ENCODE measurements around the gene SNHG17.
A peak's percentile ranks its signal among the peaks of the same experiment; 100 is the strongest.

Gene SNHG17

GRCh38 chr20:38450412-38450975, 15.4 kb upstream of the SNHG17 start:
- no peak overlapping the region for H3K4me3 ChIP-seq (ENCODE audit: low read depth, low read length)
- no peaks in the 10 kb centered on the region for H3K27me3 ChIP-seq (ENCODE audit: insufficient read depth, low read depth, severe bottlenecking)
- no peak for DNase-seq
- H3K9me3 ChIP-seq (ENCODE audit: severe bottlenecking) = no peaks in the 10 kb centered on the region
- peaks cover 8% of the 10 kb centered on the region for H3K36me3 ChIP-seq
- TF ChIP-seq CTCF (IDR thresholded peaks at IDR 0.05; ENCODE audit: low read depth, low read length) = no peak
- H3K27ac ChIP-seq = no peak overlapping the region

DNA sequence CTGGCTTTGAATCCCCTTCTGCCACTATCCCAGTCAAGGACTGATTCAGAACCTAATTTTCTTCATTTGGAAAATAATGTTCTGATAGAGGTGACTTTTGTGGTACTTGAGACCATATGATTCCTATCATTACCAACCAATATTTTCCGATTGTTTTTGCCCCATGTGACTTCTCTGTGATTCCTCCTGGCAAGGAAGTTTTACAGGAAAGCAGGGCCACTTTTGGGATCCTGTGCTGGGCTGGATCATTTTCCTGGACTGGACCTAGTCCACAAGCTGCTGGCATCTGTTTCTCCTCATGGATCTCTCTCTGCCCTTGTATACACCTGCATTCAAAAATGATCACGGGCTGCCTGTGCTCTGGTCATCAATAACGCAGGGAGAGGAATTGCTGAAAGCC, 13.9 kb upstream of the SNHG17 start:
- TF ChIP-seq CTCF (IDR thresholded peaks at IDR 0.05; ENCODE audit: low read depth, low read length) = no peak

GRCh38 chr20:38447931-38448675, 13.0 kb upstream of the SNHG17 start:
- H3K9me3 ChIP-seq (ENCODE audit: severe bottlenecking) = no peaks in the 10 kb centered on the region
- DNase-seq = no peak
- no peak overlapping the region for H3K27ac ChIP-seq
- no peaks in the 10 kb centered on the region for H3K27me3 ChIP-seq (ENCODE audit: insufficient read depth, low read depth, severe bottlenecking)
- no peak overlapping the region for H3K4me3 ChIP-seq (ENCODE audit: low read depth, low read length)
- H3K36me3 ChIP-seq = peaks cover 8% of the 10 kb centered on the region
- no peak for TF ChIP-seq CTCF (IDR thresholded peaks at IDR 0.05; ENCODE audit: low read depth, low read length)

More for the DNA sequence above, 13.9 kb upstream of the SNHG17 start:
- H3K27me3 ChIP-seq (ENCODE audit: insufficient read depth, low read depth, severe bottlenecking) = no peaks in the 10 kb centered on the region
- H3K9me3 ChIP-seq (ENCODE audit: severe bottlenecking) = no peaks in the 10 kb centered on the region
- no peak for DNase-seq
- H3K36me3 ChIP-seq = peaks cover 8% of the 10 kb centered on the region
- H3K27ac ChIP-seq = no peak overlapping the region
- H3K4me3 ChIP-seq (ENCODE audit: low read depth, low read length) = no peak overlapping the region

DNA sequence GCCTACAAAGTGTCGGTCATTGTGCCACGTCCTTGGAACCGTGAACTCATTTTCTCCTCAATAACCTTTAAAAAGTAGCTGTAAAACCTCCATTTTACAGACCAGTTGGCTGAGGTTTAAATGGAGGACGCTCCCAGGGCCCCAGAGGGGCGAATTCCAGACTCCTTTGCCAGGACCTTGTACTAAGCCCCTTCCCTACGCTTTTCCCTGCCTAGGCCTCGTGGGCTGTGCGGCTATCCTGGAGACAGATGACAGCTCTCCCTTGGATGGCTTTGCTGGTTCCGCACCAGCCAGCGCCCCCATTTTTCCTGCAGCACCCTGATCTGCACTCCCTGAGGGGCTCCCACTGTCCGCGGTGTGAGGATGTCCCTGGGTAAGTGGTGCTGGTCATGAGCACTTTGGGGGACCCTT, 12.1 kb upstream of the SNHG17 start:
- H3K9me3 ChIP-seq (ENCODE audit: severe bottlenecking) = no peaks in the 10 kb centered on the region
- H3K4me3 ChIP-seq (ENCODE audit: low read depth, low read length) = peak overlapping the region; percentile 90
- H3K27ac ChIP-seq = peak overlapping the region; percentile 75
- H3K36me3 ChIP-seq = peaks cover 8% of the 10 kb centered on the region
- no peaks in the 10 kb centered on the region for H3K27me3 ChIP-seq (ENCODE audit: insufficient read depth, low read depth, severe bottlenecking)
- no peak for TF ChIP-seq CTCF (IDR thresholded peaks at IDR 0.05; ENCODE audit: low read depth, low read length)
- DNase-seq = no peak

DNA sequence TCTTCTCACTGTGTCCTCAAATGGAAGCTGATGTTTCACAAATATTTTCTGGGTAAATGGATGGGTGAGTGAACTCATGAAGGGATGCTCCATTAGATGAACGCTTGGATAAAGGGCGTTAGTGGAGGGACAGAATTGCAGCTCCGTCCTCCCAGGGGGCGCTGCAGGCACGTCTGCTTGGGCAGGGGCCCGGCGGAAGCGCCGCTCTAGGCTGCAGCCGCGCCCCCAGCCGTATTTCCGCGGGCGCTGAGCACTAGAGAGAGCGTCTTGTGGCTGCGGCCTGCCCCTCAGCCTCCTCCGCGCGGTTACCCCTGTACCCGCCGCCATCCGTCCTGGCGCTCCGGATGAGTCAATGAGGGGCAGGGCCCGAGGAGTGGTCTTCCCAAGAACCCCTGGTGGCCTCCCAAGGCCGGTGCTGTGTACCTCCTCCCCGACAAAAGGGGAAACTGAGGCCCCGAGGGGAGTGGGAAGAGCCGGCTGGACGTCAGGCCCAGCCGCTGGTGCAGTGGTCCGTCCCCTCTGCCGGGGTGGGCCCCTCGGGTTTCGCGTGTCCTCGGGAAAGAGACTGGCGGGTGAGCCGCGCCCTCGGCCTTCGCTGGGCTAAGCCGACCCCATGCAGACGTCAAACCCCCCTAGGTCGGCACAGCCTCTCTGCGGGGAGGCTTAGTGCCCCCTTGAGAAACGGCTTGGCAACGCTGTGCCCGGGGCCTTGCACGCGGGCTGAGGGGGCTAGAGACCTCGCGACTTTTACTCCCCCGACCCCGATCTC, 11.5 kb upstream of the SNHG17 start:
- H3K9me3 ChIP-seq (ENCODE audit: severe bottlenecking) = no peaks in the 10 kb centered on the region
- no peaks in the 10 kb centered on the region for H3K27me3 ChIP-seq (ENCODE audit: insufficient read depth, low read depth, severe bottlenecking)
- H3K4me3 ChIP-seq (ENCODE audit: low read depth, low read length) = peak overlapping the region; percentile 90
- peak; percentile 92 for DNase-seq
- peaks cover 8% of the 10 kb centered on the region for H3K36me3 ChIP-seq
- peak; percentile 96 for TF ChIP-seq CTCF (IDR thresholded peaks at IDR 0.05; ENCODE audit: low read depth, low read length)
- peak overlapping the region; percentile 75 for H3K27ac ChIP-seq
